Natural killer cell treated with Interleukin-12 subunit alpha and Interleukin-12 subunit beta and Interleukin-15 and Interleukin-18, amount 100 ng/mL, for 72 hours (primary cell): ENCODE measurements around the gene ZBTB25. TPM values are rescaled to one million over a fixed set of nuclear protein-coding genes. Genes with fewer than 3 reads are reported as not detected.

Source experiments
- ATAC-seq, 2 donors: fragments of 150-1000 bp; cut with Tn5 transposase in 1 of 2; sonication (Bioruptor Pico), chemical (Tn5 transposase) in 1 of 2; 2 replicates each; pipeline ENCODE4 v1.10.0; 2021
- DNase-seq: peaks from one replicate; pipeline ENCODE4 v3.0.0; 2022; ENCODE audit warnings: low spot score
- H3K27ac Mint-ChIP-seq, 2 donors: 1 replicate in 1 of 2; 2 replicates in 1 of 2; pipeline ENCODE4 v1.8.0; 2022; ENCODE audit warnings: mixed read lengths in 2 of 2, mild to moderate bottlenecking in 1 of 2, moderate library complexity in 1 of 2
- H3K27me3 Mint-ChIP-seq, 2 donors: 1 replicate in 1 of 2; 2 replicates in 1 of 2; pipeline ENCODE4 v1.8.0; 2022; ENCODE audit warnings: mixed read lengths in 2 of 2
- H3K36me3 Mint-ChIP-seq: one replicate; pipeline ENCODE4 v1.8.0; 2022; ENCODE audit warnings: mixed read lengths
- H3K4me1 Mint-ChIP-seq, 2 donors: 1 replicate in 1 of 2; 2 replicates in 1 of 2; pipeline ENCODE4 v1.8.0; 2022; ENCODE audit warnings: low read depth in 2 of 2, mixed read lengths in 2 of 2, mild to moderate bottlenecking in 1 of 2
- H3K4me3 Mint-ChIP-seq: one replicate; pipeline ENCODE4 v1.8.0; 2022; ENCODE audit warnings: mixed read lengths
- H3K9me3 Mint-ChIP-seq: 2 replicates; pipeline ENCODE4 v1.8.0; 2022; ENCODE audit warnings: mixed read lengths
- total RNA-seq, 2 donors: library from RNA; stranded (reverse); gene quantifications; one replicate each; pipeline ENCODE4 v1.2.3, GENCODE V29; 2022

Gene ZBTB25
- total RNA-seq, 2 donors from 2014 or later = 15.2 to 21.4 TPM

- Mint-ChIP-seq H3K9me3 (no peaks in the 10 kb centered on the region), H3K27me3 (no peaks in the 10 kb centered on the region), H3K4me1 (peaks cover 4 to 6% of the 10 kb centered on the region in 2 donors), H3K27ac (no peak overlapping the region), H3K36me3 (no peaks in the 10 kb centered on the region), H3K4me3 (no peak overlapping the region)
- DNase-seq = no peak
- no peak for ATAC-seq
These were observed 27.2 kb downstream of the ZBTB25 start for GRCh38 chr14:64476438-64476837.

GRCh38 chr14:64475585-64476273 is 27.9 kb downstream of the ZBTB25 start:
- ATAC-seq (no peak), DNase-seq (no peak)
- Mint-ChIP-seq H3K9me3 (no peaks in the 10 kb centered on the region), H3K36me3 (no peaks in the 10 kb centered on the region), H3K4me3 (no peak overlapping the region), H3K27me3 (no peaks in the 10 kb centered on the region), H3K4me1 (peaks cover 4 to 6% of the 10 kb centered on the region in 2 donors), H3K27ac (peak overlapping the region in 1 of 2 donors; percentile 38)

GRCh38 chr14:64474698-64475097 is 28.9 kb downstream of the ZBTB25 start:
- H3K27ac Mint-ChIP-seq = no peak overlapping the region
- ATAC-seq = no peak
- no peak overlapping the region for H3K4me3 Mint-ChIP-seq

GRCh38 chr14:64474041-64474440 is 29.6 kb downstream of the ZBTB25 start:
- Mint-ChIP-seq H3K36me3 (no peaks in the 10 kb centered on the region), H3K27me3 (no peaks in the 10 kb centered on the region), H3K27ac (no peak overlapping the region), H3K4me3 (peak overlapping the region; percentile 32), H3K9me3 (no peaks in the 10 kb centered on the region), H3K4me1 (peaks cover 4 to 6% of the 10 kb centered on the region in 2 donors)
- DNase-seq (no peak), ATAC-seq (no peak)

More at GRCh38 chr14:64474698-64475097, 28.9 kb downstream of the ZBTB25 start:
- no peak for DNase-seq
- no peaks in the 10 kb centered on the region for H3K36me3 Mint-ChIP-seq
- no peaks in the 10 kb centered on the region for H3K27me3 Mint-ChIP-seq
- H3K4me1 Mint-ChIP-seq = peaks cover 4 to 6% of the 10 kb centered on the region in 2 donors
- no peaks in the 10 kb centered on the region for H3K9me3 Mint-ChIP-seq

GRCh38 chr14:64468451-64468850 is 35.2 kb downstream of the ZBTB25 start:
- H3K4me3 Mint-ChIP-seq = no peak overlapping the region
- no peaks in the 10 kb centered on the region for H3K27me3 Mint-ChIP-seq
- peaks cover 22 to 39% of the 10 kb centered on the region in 2 donors for H3K4me1 Mint-ChIP-seq
- H3K36me3 Mint-ChIP-seq = no peaks in the 10 kb centered on the region
- no peaks in the 10 kb centered on the region for H3K9me3 Mint-ChIP-seq
- peak overlapping the region; percentile 5 to 11 for H3K27ac Mint-ChIP-seq
- no peak for ATAC-seq
- no peak for DNase-seq

- Mint-ChIP-seq H3K27me3 (no peaks in the 10 kb centered on the region), H3K4me1 (peaks cover 22 to 39% of the 10 kb centered on the region in 2 donors), H3K9me3 (no peaks in the 10 kb centered on the region), H3K36me3 (no peaks in the 10 kb centered on the region), H3K4me3 (no peak overlapping the region), H3K27ac (peak overlapping the region; percentile 5 to 11)
- ATAC-seq = no peak
- no peak for DNase-seq
These were observed 36.1 kb downstream of the ZBTB25 start for GRCh38 chr14:64467566-64467965.

GRCh38 chr14:64467101-64467500 is 36.5 kb downstream of the ZBTB25 start:
- H3K27me3 Mint-ChIP-seq = no peaks in the 10 kb centered on the region
- no peaks in the 10 kb centered on the region for H3K9me3 Mint-ChIP-seq
- H3K27ac Mint-ChIP-seq = peak overlapping the region; percentile 5 to 11
- H3K4me1 Mint-ChIP-seq = peaks cover 22 to 39% of the 10 kb centered on the region in 2 donors
- no peak for DNase-seq
- peak; percentile 66 to 67 for ATAC-seq
- H3K36me3 Mint-ChIP-seq = no peaks in the 10 kb centered on the region
- peak overlapping the region; percentile 26 for H3K4me3 Mint-ChIP-seq

GRCh38 chr14:64465831-64466554 is 37.6 kb downstream of the ZBTB25 start:
- Mint-ChIP-seq H3K4me3 (peak overlapping the region; percentile 92), H3K27ac (peak overlapping the region; percentile 67 to 91), H3K4me1 (peaks cover 23 to 41% of the 10 kb centered on the region in 2 donors), H3K36me3 (peaks cover 3% of the 10 kb centered on the region), H3K27me3 (no peaks in the 10 kb centered on the region), H3K9me3 (no peaks in the 10 kb centered on the region)
- ATAC-seq = no peak
- DNase-seq = no peak

- no peaks in the 10 kb centered on the region for H3K9me3 Mint-ChIP-seq
- H3K4me1 Mint-ChIP-seq = peaks cover 24 to 42% of the 10 kb centered on the region in 2 donors
- no peaks in the 10 kb centered on the region for H3K27me3 Mint-ChIP-seq
- peaks cover 5% of the 10 kb centered on the region for H3K36me3 Mint-ChIP-seq
- H3K4me3 Mint-ChIP-seq = peak within 1 kb of the TSS; percentile 92
- H3K27ac Mint-ChIP-seq = peak within 1 kb of the TSS; percentile 74 to 91
- DNase-seq (peak; percentile 83), ATAC-seq (peak; percentile 88 to 91)
These were observed 38.3 kb downstream of the ZBTB25 start, which contains the start of gene AKAP5 for GRCh38 chr14:64465191-64465822. Gene AKAP5 (plus strand): TSS chr14:64465499. CDS start chr14:64468395, 2,896 bp downstream.

- DNase-seq (no peak), ATAC-seq (peak in 1 of 2 donors; percentile 2)
- H3K4me3 Mint-ChIP-seq = peak overlapping the region; percentile 89
- peak overlapping the region; percentile 74 to 87 for H3K27ac Mint-ChIP-seq
- no peaks in the 10 kb centered on the region for H3K9me3 Mint-ChIP-seq
- no peaks in the 10 kb centered on the region for H3K27me3 Mint-ChIP-seq
- peaks cover 5% of the 10 kb centered on the region for H3K36me3 Mint-ChIP-seq
- H3K4me1 Mint-ChIP-seq = peaks cover 27 to 42% of the 10 kb centered on the region in 2 donors
These were observed 39.0 kb downstream of the ZBTB25 start for GRCh38 chr14:64464651-64465050.

- Mint-ChIP-seq H3K27ac (peak overlapping the region; percentile 74 to 87), H3K9me3 (no peaks in the 10 kb centered on the region), H3K36me3 (peaks cover 13% of the 10 kb centered on the region), H3K4me1 (peaks cover 30 to 42% of the 10 kb centered on the region in 2 donors), H3K27me3 (no peaks in the 10 kb centered on the region), H3K4me3 (peak overlapping the region; percentile 89)
- DNase-seq (no peak), ATAC-seq (no peak)
These were observed 39.8 kb downstream of the ZBTB25 start for GRCh38 chr14:64463873-64464272.

GRCh38 chr14:64463195-64463594 is 40.4 kb downstream of the ZBTB25 start:
- Mint-ChIP-seq H3K27ac (no peak overlapping the region), H3K4me1 (peaks cover 29 to 38% of the 10 kb centered on the region in 2 donors), H3K27me3 (no peaks in the 10 kb centered on the region), H3K4me3 (no peak overlapping the region), H3K9me3 (no peaks in the 10 kb centered on the region), H3K36me3 (peaks cover 15% of the 10 kb centered on the region)
- DNase-seq = no peak
- no peak for ATAC-seq

- DNase-seq = no peak
These were observed 42.4 kb downstream of the ZBTB25 start for GRCh38 chr14:64461221-64461620.

More at GRCh38 chr14:64461221-64461620, 42.4 kb downstream of the ZBTB25 start:
- H3K4me3 Mint-ChIP-seq = no peak overlapping the region
- peak overlapping the region in 1 of 2 donors; percentile 16 for H3K27ac Mint-ChIP-seq
- ATAC-seq = no peak
- H3K27me3 Mint-ChIP-seq = no peaks in the 10 kb centered on the region
- H3K9me3 Mint-ChIP-seq = no peaks in the 10 kb centered on the region
- H3K36me3 Mint-ChIP-seq = peaks cover 20% of the 10 kb centered on the region
- peaks cover 19 to 22% of the 10 kb centered on the region in 2 donors for H3K4me1 Mint-ChIP-seq
